HG02970 (cell line): ENCODE data around the gene VPS37B.
"Not testable (repeated sequence)": the region's sequence is repeated elsewhere in the genome, so short reads cannot be mapped to it uniquely, and the experiment has no call there.

ENCODE experiments used
- ATAC-seq: cut with Tn5 transposase; IDR thresholded peaks from one replicate; pipeline ENCODE4 v1.9.1; 2021; ENCODE audit warnings: mild to moderate bottlenecking, moderate library complexity, moderate number of reproducible peaks; ENCODE audit not compliant: unreplicated experiment, low FRiP score

Gene VPS37B

DNA sequence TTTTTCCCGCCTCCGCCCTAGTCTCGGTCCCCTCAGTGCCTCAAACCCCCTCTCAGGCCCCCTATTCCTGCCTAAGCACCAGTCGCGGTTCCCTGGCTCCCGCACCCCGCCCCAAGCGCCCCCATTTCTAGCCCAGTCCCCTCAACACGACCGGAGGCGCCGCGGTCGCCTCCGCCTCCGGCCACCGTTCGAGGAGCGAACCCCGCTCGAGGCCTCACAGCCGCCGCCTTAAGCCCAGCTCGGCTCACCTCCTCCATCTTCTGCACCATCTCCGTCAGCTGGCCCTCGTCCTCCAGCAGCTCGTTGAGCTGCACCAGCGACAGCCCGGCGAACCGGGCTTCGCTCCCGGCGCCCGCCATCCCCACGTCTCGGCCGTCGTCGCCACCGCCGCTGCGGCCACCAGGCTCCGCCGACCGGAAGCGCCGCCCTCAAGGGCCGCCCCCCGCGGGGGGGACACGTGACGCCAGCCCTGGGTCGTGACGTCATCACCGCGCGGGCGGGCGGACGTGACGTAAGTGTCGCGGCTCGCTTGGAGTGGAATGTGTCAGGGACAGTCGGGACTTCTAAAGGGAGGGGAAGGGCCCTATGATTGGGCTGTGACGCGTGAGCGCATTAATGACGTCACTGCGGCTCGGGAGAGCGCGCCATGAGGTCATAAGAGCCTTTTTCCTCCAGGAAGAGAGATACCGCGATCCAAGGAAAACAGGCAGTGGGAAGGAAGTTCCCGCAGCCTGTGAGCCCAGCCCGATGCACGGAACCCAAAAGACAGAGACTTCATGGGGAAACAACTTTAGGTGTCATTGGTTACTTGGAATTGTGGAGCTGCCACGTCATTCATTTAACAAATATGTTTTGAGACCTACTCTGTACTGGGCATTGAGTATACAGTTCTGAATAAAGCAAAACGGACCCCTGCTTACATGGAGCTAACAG is at the start of gene VPS37B:
Gene VPS37B (minus strand): TSS at position 421 of the 933 bp plus-strand sequence. CDS start 62 bp downstream, at position 359.
- peak; percentile 51 for ATAC-seq

- no peak for ATAC-seq
These were observed 49.0 kb upstream of the VPS37B start for GRCh38 chr12:122944605-122945592.

DNA sequence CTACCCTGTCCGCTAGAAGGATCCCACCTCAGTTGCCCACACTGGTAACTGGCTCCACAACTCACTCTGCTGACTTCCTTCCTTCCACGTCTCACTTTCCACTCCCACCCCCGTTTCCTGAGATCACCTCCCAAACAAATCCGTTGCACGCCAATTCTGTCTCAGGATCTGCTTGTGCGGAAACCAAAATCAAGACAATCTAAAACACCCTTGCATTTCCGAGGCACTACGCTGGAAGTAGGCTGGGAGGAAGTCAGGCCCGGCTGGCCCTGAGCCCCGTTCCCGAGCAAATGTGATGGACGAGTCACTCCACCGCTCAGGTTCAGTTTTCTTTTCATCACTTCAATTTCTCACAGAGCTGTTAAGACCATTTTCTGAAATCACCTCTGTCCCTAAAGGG is 47.3 kb upstream of the VPS37B start:
- ATAC-seq: no peak

DNA sequence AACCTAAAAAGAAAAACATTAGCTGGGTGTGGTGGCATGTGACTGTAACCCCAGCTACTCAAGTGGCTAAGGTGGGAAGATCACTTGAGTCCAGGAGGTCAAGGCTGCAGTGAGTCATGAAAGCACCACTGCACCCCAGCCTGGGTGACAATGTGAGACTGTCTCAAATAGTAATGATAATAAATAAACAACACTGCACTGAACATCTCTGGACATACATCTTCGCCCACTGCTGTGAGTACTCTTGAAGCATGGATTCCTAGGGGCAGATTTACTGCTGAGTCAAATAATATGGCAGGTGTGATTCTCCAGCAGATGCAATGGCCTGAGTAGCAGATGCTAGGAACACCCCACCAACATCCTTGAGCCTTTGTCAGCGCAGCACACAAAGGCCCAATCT is 46.7 kb upstream of the VPS37B start:
- ATAC-seq: no peak

- ATAC-seq: not testable (repeated sequence)
These were observed 45.4 kb upstream of the VPS37B start for GRCh38 chr12:122941351-122941750.

DNA sequence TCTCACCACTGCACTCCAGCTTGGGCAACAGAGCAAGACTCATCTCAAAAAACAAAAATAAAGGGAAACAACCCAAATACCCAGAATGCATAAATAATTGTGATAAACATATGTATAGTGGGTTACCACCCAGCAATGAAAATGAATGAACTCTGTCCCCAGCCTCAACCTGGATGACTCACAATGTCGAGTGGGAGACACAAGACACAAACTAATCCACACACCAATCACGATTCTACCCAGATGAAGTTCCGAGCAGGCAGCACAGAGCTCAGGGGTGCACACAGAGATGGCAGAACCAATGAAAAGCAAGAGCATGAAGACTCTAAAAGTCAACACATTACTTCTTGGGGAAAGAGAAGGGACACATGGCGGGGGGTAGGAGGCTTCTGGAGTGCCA is 43.2 kb upstream of the VPS37B start:
- no peak for ATAC-seq

GRCh38 chr12:122937622-122938091 is 41.7 kb upstream of the VPS37B start:
- ATAC-seq: no peak

GRCh38 chr12:122935318-122935717 is 39.4 kb upstream of the VPS37B start:
- no peak for ATAC-seq

DNA sequence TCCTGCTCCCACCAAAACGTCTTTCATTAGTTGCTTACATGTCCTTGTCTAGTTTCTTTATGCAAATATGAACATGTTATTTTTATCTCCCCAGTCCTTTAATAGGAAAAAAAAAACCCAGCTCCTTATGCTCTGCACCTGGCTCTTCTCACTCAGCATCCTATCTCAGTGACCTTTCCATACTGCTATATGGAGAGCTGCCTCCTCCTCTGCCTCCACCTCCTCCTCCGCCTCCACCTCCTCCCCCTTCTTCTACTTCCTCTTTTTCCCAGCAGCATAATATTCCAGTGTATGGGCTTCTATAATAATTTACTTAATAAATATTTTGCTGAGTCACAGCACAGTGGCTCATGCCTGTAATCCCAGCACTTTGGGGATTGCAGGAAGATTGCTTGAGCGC is 38.8 kb upstream of the VPS37B start:
- no peak for ATAC-seq

GRCh38 chr12:122932207-122932606 is 36.3 kb upstream of the VPS37B start:
- ATAC-seq: no peak

- no peak for ATAC-seq
These were observed 33.9 kb upstream of the VPS37B start for GRCh38 chr12:122929812-122930211.

GRCh38 chr12:122929148-122929538 is 33.2 kb upstream of the VPS37B start:
- no peak for ATAC-seq

DNA sequence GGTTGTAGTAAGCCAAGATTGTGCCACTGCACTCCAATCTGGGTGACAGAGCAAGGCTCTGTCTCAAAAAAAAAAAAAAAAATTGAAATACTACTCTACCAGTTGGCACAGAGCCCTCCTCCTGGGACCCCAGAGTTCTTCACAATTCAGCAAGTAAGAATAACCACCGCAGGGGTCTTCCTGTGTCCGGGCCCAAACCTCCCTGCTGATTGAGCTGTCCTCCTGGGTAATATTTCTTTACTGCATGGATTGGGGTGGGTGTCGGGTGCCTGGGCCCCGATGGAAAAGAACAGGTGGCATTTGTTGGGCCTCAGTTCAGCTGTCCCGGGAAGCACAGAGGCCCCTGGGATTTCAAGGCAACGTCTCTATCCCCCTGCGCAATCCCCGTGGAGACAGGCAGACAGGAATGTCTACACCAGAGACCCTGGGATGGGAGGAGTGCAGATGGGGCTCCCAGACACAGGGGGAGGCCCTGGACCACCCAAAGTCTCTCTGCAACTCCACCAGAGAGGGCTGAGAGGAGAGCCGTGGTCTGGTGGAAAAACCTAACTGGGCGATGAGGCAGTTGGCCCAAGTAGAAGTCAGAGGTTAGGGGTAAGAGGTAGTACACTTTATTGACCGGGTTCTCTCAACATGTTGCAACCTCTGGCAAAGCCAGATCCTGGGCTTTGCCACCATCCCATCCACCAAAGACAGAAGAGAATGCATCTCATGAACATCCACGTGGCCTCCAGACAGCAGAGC is 32.7 kb upstream of the VPS37B start:
- ATAC-seq: no peak

DNA sequence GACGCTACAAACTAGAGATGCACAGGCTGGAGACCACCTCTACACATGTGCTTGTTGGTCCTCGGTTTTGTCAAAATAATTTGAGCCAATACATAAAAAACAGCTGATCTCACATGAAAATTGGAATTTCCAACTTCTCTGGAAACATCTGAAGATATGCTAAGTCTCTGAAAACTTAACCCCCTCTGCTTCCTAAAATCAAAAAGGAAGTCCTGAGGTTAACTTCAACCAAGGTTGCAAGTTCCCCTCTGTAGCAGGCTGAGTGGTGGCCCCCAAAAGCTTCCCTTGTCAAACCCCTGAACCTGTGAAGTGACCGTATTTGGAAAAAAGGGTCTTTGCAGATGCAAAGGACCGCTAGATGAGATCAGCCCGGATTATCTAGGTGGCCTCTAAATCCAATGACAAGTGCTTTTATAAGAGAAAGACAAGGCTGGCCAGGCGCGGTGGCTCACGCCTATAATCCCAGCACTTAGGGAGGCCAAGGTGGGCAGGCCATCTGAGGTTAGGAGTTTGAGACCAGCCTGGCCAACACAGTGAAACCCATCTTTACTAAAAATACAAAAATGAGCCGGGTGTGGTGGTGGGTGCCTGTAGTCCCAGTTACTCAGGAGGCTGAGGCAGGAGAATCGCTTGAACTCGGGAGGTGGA is 32.0 kb upstream of the VPS37B start:
- ATAC-seq: no peak

- no peak for ATAC-seq
These were observed 26.0 kb upstream of the VPS37B start for GRCh38 chr12:122921917-122922316.

- ATAC-seq: no peak
These were observed 24.8 kb upstream of the VPS37B start for GRCh38 chr12:122920687-122921086.

DNA sequence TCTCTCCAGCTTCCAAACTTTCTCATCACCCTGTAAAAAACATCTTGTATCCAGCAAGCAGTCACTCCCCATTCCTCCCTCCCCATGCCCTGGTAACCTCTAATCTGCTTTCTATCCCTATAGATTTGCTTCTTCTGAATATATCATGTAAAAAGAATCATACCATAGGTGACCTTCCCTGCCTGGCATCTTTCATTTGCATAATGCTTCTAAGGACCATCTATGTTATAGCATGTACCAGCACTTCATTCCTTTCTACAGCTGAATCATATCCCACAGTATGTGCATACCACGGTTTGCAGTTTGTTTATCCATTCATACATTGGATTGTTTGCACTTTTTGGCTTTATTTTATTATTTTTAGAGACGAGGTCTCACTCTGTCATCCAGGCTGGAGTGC is 22.9 kb upstream of the VPS37B start:
- ATAC-seq: no peak

DNA sequence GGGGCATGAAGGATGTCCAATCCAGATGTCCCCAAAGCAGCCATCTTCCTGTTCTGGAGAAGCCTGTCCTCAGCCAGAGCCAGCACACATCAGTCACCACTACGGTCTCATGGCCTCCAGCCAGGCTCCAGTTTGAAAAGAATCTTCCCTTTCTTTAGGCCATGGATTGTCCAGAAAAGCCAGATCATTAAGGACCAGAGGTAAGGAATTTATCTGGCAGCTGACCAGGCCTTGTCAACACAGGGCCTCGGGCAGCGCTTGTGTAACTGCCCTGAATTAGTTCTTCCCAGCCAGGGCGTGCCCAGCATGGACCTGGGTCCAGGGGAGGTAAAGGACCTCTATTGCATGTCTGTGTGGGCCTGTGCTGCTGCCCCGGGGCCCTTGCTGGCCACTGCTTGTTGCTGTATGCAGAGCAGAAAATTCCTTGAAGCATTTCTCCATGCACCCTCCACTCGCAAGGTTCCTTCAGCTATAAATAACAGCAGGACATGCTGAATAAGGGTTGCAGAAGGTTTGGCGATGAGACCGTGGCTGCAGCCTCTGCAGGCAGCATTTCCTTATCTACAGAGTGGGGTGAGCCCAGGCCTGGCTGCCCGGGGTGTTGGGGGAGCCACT is 21.7 kb upstream of the VPS37B start:
- no peak for ATAC-seq
